ENCODE results near the gene HYAL1.

HYAL1 gene

GRCh38 chr3:50256978-50257890 lies 46.1 kb downstream of the HYAL1 start:
- no peaks in the 10 kb centered on the region for H3K9me2 ChIP-seq (replicated peaks; ENCODE audit: low read depth, low read length)
- H3F3A ChIP-seq (ENCODE audit: low read depth), result peaks cover 4% of the 10 kb centered on the region; the same call in 1 of the 2 replicates
- no peak overlapping the region for H3K4me2 ChIP-seq (ENCODE audit: low read depth, low read length, poor library complexity, severe bottlenecking)
- H3K79me2 ChIP-seq (ENCODE audit: insufficient read depth, low read length), result peaks cover 26% of the 10 kb centered on the region
- H2AFZ ChIP-seq (ENCODE audit: low read length), result no peak overlapping the region
- H3K27me3 ChIP-seq (ENCODE audit: insufficient read depth, low read length, poor library complexity, severe bottlenecking), result no peaks in the 10 kb centered on the region
- H3K9me3 ChIP-seq (ENCODE audit: insufficient read depth, low read depth, low read length), result no peaks in the 10 kb centered on the region
- no peak overlapping the region for H3K4me3 ChIP-seq (ENCODE audit: low read length, poor library complexity, severe bottlenecking)
- peaks cover 16% of the 10 kb centered on the region for H4K20me1 ChIP-seq (ENCODE audit: insufficient read depth, low read length, poor library complexity, severe bottlenecking)
- peaks cover 13% of the 10 kb centered on the region for H3K4me1 ChIP-seq (ENCODE audit: insufficient read depth, low read length, poor library complexity, severe bottlenecking)
- H3K9ac ChIP-seq (ENCODE audit: low read depth, low read length, poor library complexity, severe bottlenecking), result no peak overlapping the region
- TF ChIP-seq, protein P1, sequence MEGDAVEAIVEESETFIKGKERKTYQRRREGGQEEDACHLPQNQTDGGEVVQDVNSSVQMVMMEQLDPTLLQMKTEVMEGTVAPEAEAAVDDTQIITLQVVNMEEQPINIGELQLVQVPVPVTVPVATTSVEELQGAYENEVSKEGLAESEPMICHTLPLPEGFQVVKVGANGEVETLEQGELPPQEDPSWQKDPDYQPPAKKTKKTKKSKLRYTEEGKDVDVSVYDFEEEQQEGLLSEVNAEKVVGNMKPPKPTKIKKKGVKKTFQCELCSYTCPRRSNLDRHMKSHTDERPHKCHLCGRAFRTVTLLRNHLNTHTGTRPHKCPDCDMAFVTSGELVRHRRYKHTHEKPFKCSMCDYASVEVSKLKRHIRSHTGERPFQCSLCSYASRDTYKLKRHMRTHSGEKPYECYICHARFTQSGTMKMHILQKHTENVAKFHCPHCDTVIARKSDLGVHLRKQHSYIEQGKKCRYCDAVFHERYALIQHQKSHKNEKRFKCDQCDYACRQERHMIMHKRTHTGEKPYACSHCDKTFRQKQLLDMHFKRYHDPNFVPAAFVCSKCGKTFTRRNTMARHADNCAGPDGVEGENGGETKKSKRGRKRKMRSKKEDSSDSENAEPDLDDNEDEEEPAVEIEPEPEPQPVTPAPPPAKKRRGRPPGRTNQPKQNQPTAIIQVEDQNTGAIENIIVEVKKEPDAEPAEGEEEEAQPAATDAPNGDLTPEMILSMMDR (conservative IDR thresholded peaks at IDR 0.05; ENCODE audit: low read length), result peak; percentile 80
- no peak for TF ChIP-seq EZH2phosphoT487 (IDR thresholded peaks at IDR 0.05; ENCODE audit: borderline replicate concordance)
- H3K36me3 ChIP-seq (ENCODE audit: insufficient read depth, low read length), result peaks cover 70% of the 10 kb centered on the region; the same call in 1 of the 2 replicates

- Histone ChIP-seq H3K9ac (ENCODE audit: low read depth, low read length, poor library complexity, severe bottlenecking) (no peak overlapping the region), H3K27me3 (ENCODE audit: insufficient read depth, low read length, poor library complexity, severe bottlenecking) (no peaks in the 10 kb centered on the region), H3F3A (ENCODE audit: low read depth) (peaks cover 4% of the 10 kb centered on the region; the same call in 1 of the 2 replicates), H3K36me3 (ENCODE audit: insufficient read depth, low read length) (peaks cover 87% of the 10 kb centered on the region; the same call in 1 of the 2 replicates), H3K9me2 (replicated peaks; ENCODE audit: low read depth, low read length) (no peaks in the 10 kb centered on the region), H3K4me3 (ENCODE audit: low read length, poor library complexity, severe bottlenecking) (no peak overlapping the region), H4K20me1 (ENCODE audit: insufficient read depth, low read length, poor library complexity, severe bottlenecking) (peaks cover 35% of the 10 kb centered on the region), H3K4me2 (ENCODE audit: low read depth, low read length, poor library complexity, severe bottlenecking) (no peak overlapping the region), H3K4me1 (ENCODE audit: insufficient read depth, low read length, poor library complexity, severe bottlenecking) (peaks cover 3% of the 10 kb centered on the region), H2AFZ (ENCODE audit: low read length) (no peak overlapping the region), H3K9me3 (ENCODE audit: insufficient read depth, low read depth, low read length) (no peaks in the 10 kb centered on the region), H3K79me2 (ENCODE audit: insufficient read depth, low read length) (peaks cover 35% of the 10 kb centered on the region)
- TF ChIP-seq EZH2phosphoT487 (IDR thresholded peaks at IDR 0.05; ENCODE audit: borderline replicate concordance), result no peak
- TF ChIP-seq, protein P1 (conservative IDR thresholded peaks at IDR 0.05; ENCODE audit: low read length), result no peak
Measured at GRCh38 chr3:50255251-50255615, 48.1 kb downstream of the HYAL1 start.

DNA sequence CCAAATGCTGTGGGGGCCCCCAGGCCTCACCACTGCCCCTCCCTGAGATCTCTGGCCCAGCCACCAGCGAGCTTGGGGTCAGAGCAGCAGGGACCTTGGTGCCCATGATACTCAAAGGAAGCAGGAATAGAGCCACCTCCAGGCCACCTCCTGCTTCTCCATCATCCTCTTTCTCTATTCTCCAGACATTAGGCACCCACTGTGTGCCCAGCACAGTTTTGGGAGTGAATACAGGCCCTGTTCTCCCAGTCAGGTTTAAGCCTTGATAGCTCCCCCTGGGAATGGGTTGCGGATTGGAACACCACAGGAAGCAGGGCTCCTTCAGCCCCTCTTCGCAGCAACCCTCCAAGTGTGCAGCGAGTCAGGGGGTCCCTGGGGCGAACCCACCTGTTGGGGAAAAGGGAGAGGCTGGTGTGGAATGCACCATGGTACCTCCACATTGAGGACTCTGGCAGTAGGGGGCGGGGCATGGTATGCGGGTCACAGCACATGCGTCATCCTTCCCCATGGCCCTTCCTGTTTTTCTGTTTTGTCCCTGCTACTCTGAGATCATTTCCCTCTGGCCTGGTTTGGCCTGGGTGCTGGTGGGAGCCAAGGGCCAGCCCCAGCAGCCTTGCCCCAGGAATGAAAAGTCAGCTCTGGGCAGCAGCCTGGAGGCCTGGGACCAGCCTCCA lies 48.7 kb downstream of the HYAL1 start:
- Histone ChIP-seq H3K4me3 (ENCODE audit: low read length, poor library complexity, severe bottlenecking) (no peak overlapping the region), H3K27me3 (ENCODE audit: insufficient read depth, low read length, poor library complexity, severe bottlenecking) (no peaks in the 10 kb centered on the region), H3K9ac (ENCODE audit: low read depth, low read length, poor library complexity, severe bottlenecking) (no peak overlapping the region), H3K9me3 (ENCODE audit: insufficient read depth, low read depth, low read length) (no peaks in the 10 kb centered on the region), H3K4me2 (ENCODE audit: low read depth, low read length, poor library complexity, severe bottlenecking) (no peak overlapping the region), H3K4me1 (ENCODE audit: insufficient read depth, low read length, poor library complexity, severe bottlenecking) (peaks cover 2% of the 10 kb centered on the region), H2AFZ (ENCODE audit: low read length) (no peak overlapping the region), H3K79me2 (ENCODE audit: insufficient read depth, low read length) (peaks cover 40% of the 10 kb centered on the region), H3F3A (ENCODE audit: low read depth) (peaks cover 4% of the 10 kb centered on the region; the same call in 1 of the 2 replicates), H3K36me3 (ENCODE audit: insufficient read depth, low read length) (peaks cover 92% of the 10 kb centered on the region; the same call in 1 of the 2 replicates), H3K9me2 (replicated peaks; ENCODE audit: low read depth, low read length) (no peaks in the 10 kb centered on the region), H4K20me1 (ENCODE audit: insufficient read depth, low read length, poor library complexity, severe bottlenecking) (peaks cover 40% of the 10 kb centered on the region)
- TF ChIP-seq, protein P1 (conservative IDR thresholded peaks at IDR 0.05; ENCODE audit: low read length), result no peak
- TF ChIP-seq EZH2phosphoT487 (IDR thresholded peaks at IDR 0.05; ENCODE audit: borderline replicate concordance), result no peak
